HG03139 (cell line): ENCODE measurements around the gene RAD51B.
"Not testable (repeated sequence)": the region's sequence is repeated elsewhere in the genome, so short reads cannot be mapped to it uniquely, and the experiment has no call there.

Experiments
- ATAC-seq: cut with Tn5 transposase; IDR thresholded peaks from one replicate; pipeline ENCODE4 v1.9.1; 2021; ENCODE audit not compliant: unreplicated experiment

RAD51B gene

DNA sequence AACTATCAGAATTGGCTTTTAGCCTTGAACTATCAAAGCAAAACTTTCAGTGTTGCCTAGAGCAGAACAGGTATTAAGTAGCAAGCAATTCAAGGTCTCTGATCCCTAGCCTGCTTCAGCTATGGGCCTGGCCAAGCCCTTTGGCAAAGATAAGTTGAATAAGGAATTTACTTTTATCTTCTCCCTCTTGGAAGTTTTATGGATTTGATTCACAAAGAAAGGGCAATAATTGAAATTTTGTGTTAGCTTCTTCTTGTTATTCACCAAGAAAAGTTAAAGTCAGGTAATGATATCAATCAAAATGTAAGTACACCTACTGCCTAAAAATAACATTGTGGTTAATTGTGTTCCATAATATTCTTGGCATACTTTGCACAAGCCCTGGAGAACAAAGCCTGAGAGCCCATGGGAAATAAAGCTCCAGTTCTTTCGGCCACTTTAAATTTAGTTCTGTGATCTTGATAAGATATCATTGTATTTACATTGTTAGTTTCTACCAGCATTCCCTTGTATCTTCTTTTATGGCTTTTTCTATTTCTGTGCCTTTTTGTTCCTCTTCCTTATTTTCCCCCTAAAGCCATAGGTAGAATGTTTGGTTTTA is 158.0 kb downstream of the RAD51B start:
- no peak for ATAC-seq

DNA sequence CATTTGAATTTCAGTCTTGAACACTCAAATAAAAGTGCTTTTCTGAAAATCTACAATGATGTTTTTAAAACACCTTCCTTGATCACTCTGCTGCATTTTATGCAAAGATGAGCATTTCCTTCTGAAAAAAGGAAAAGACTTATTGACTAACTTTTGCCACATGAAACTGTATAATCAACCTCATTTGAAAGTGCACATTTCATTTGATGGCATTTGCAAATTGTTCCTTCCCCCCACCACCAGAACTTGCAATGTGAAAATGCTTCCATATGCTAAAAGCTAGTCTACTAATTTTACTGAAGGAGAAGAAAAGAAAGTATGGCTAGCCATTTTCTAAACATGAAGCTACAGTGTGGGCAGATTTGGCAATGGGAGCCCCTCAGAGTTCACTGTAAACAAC is 159.2 kb downstream of the RAD51B start:
- no peak for ATAC-seq

DNA sequence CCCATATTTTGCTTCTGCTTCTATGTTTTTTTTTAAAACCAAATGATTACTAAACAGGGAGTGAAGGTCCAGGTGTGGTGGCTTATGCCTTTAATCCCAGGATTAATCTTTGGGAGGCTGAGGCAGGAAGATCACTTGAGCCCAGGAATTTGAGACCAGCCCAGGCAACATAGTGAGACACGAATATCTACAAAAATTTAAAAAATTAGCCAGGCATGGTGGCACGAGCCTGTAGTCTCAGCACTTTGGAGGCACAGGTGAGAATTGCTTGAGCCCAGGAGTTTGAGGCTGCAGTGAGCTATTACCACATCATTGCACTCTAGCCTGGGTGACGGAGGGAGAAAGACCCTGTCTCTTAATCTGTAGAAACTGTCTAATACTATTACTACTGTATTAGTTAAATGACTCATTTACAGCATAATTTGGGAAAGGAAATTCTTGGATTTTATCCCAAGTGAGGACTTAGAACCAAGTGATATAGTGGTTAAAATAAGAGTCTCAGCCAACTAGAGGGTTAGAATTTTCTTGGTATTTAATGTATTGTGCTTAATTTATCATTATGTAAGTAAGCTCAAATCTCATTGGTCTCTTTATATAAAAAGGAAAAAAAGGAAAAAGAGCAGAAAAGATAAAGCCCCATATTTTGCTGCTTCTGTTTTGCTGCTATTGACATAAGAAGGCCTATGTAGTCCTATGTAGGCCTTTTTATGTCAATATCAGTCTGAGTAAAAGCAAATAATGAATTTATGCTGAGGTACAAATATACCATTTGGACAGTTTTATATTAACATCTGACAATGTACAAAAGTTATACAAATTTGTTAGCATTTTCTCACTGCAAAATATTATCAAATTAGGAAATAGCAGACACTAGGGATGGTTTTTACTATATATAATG is 163.4 kb downstream of the RAD51B start:
- ATAC-seq = no peak

DNA sequence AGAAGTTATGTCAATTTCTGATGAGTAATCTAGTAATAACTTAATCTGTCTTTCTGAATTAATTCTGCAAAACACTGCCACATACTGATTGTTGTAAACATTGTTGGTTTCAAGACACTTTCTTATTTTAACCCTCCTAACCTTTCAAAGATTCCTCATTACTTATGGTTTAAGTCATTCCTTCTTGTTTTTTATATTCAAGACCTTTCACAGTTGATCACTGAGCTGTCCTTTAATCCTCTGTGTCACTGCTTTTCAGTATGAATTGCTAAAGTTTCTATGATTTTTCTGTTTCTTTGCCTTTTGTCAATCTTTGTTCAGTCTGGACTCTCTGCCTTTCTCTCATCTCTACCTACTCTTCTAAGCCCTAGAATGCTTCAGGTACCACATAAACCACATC is 164.7 kb downstream of the RAD51B start:
- no peak for ATAC-seq

DNA sequence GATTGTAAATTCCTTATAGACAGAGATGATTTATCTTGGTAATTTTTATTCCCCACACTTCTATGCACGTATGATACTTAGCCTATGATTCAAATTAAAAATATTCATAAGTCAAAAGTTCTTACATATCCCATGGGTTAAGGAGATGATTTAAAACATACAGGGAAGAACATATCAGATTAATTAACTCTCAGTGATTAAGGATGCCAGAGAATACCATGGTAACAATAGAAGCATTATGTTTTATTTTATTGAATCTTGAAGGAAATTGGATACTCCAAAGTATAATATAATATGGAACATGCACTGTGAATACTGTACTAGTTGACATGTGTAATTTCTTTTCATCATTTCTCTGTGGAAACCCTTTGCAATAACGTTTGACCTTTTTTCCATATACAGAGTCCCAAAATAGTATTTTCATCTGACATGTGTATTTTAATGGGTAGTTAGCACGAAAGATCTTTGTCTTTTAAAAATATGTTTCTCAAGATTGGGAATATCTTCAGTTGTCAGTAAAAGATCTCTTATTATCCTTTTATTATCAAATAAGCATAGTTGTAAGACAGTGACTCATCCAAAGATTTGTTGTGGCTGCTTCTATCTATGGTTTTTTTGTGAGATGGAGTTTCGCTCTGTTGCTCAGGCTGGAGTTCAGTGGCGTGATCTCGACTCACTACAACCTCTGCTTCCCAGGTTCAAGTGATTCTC is 166.7 kb downstream of the RAD51B start:
- ATAC-seq = no peak

DNA sequence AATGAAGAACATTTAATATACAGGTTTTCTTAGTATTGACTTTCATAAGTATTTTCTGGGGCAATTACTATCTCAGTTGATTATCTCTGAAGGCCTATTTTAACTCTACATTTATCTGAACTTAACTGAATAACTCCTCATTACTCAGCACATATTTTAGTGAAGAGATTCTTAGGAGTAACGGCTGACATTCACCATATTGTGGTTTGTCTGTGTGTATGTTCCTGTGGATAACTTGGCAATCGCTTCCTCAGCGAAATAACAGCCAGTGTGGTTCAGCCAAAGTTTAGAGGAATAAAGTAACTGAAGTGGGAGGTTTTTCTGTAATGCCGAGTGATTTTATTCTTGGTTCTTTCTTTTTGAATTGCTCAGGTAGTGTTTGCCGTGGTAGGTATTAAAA is 168.0 kb downstream of the RAD51B start:
- no peak for ATAC-seq

DNA sequence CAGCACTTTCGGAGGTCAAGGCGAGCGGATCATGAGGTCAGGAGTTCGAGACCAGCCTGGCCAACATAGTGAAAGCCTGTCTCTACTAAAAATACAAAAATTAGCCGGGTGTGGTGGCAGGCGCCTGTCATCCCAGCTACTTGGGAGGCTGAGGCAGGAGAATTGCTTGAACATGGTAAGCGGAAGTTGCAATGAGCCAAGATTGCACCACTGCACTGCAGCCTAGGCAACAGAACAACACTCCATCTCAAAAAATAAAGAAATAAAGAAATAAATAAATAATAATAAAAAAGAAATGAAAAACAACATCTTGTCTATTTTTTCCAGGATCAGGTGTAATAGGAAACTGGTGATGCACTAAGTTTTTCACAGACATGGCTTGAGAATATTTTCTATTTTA is 168.6 kb downstream of the RAD51B start:
- ATAC-seq = not testable (repeated sequence)

DNA sequence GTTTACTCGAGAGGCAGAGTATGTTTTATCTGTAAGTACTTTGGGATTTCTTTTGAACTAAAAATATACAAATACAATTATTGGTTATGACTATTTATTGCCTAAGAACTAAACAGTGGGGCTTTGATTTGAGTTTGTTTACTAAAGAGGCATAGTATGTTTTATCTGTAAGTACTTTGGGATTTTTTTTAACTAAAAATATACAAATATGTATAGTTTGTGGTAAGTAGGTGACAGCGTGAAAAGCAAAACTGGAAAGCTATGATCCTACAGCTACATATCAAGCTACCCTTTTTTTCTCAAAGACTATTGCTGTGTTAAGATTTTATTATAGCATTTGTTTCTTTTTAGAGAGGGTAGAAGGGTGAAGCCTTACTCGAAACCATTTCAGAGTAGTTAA is 171.0 kb downstream of the RAD51B start:
- no peak for ATAC-seq

DNA sequence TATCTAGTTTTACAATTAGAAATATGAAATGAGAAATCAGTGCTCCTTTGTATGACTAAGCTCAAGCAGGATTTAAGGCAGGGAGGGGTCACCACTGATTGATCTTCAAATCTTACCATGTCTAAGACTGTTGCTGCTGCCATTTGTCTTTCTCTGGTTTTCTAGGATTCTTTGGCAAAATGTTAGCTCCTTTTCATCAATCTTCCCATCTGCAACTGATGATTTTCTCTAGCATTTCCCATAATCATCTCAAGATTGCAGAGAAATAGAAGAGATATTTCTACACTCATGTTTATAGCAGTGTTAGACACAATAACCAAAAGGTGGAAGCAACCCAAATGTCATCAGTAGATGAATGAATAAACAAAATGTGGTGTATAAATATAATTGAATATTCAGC is 175.0 kb downstream of the RAD51B start:
- no peak for ATAC-seq

DNA sequence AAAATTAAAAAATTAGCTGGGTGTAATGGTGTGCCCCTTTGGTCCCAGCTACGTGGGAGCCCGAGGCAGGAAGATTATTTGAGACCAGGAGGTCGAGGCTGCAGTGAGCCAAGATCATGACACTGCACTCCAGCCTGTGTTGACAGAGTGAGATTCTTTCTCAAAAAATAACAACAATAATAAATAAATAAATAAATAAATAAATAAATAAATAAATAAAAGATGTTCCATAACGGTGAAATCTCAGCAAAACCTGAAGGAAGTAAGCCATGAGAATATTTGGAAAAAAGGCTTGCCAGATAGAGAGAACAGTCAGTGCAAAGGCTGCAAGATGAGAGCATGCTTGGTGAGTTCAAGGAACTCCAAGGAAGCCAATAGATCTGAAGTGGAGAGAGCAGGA is 176.7 kb downstream of the RAD51B start:
- no peak for ATAC-seq

DNA sequence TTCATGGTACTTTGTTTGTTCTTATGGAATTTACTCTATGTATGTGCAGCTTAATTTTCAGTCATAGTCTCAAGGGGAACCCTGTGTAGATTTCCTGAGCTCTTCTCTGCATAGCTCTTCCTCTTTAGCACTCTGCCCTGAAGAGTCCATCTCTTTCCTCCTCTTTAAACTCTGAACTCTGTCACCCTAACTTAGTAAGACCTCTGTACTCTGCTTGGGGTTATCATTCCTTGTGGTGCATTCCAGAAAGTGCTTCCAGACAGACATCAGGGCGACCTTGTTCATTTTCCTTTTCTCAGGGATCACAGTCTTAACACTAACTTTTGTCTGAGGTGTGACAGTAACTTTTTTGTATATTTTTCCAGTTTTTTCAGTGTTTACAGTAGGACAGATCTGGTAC is 179.3 kb downstream of the RAD51B start:
- no peak for ATAC-seq

DNA sequence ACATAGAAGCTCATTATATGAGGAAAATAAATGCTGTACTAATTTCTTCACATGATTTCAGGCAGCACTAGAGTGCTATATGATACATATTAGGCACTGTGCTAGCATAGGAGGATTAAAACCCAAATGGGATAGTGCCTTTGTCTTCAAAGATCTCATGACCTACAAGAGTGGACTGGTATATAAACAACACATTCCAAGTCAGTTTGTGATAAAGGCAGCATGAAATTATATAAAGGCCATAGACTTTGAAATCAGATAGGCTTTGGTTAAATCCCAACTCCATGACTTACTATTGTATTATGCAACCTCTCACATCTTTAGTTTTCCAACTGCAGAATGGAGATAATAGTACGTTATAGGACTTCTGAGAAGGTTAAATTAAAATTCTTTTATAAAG is 179.7 kb downstream of the RAD51B start:
- no peak for ATAC-seq

DNA sequence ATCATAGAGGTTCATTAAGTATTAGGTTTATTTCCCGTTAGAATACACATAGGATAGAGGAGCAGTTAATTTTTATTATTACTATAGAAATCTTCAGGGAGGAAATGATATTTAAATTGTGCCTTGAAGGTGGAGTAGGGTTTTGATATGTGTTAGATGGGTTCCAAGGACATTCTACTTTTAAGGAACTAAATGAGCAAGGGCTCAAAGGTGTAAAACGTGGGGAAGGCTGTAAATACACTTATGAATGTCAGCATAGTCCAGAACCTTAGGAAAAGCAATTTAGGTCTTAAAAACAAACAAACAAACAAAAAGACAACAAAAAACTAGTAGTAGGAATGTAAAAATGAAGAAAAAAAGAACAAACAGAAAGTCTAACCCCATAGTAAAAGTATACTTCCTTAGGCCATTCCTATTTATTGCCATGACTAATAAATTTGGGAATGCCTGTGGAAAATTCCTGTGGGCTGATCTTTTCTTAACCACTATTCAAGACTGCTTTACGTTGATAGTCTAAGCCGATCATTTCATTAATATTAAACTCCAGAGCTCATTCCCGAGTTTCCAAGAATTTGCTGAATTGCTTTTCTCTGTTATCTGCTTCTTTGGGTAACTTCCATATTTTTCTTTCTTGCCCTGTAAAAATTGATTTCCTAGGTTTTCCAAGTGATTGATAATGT is 180.3 kb downstream of the RAD51B start:
- no peak for ATAC-seq

DNA sequence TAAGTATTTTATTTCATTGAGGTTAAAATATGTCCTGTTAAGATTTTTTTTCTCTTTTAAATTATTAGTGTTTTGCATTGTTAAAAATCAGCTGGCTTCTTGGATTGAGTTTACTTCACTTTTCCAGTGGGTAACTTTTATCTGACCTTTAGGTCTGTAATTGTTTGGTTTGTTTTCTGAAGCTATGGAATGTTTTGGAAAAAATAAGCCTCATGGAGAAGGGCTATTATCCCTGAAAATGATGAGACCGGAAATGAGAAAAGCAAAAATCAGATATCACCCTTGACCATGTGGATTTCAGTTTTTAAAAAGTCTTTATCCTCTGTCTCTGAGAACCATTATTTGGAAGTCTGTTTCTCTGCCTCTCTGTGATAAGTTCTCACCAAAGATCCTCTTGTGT is 180.9 kb downstream of the RAD51B start:
- no peak for ATAC-seq

DNA sequence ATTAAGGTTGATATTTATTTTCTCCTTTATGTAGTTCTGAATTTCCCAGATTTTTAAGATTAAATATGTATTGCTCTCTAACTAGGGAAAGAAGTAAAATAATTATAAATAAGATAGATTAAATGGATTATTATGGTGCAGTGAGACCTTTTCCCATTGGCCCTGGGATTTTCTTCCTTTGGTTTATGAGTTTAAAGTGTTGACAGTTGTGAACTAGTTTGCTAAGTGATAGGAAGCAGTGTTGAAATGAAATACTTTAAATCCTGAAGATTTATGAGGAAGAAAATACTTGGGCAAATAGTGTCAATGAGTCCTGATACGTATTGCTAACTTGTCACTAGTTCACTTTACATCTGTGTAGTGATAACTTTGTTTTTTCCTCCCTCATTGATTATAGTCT is 188.9 kb downstream of the RAD51B start:
- ATAC-seq = no peak

DNA sequence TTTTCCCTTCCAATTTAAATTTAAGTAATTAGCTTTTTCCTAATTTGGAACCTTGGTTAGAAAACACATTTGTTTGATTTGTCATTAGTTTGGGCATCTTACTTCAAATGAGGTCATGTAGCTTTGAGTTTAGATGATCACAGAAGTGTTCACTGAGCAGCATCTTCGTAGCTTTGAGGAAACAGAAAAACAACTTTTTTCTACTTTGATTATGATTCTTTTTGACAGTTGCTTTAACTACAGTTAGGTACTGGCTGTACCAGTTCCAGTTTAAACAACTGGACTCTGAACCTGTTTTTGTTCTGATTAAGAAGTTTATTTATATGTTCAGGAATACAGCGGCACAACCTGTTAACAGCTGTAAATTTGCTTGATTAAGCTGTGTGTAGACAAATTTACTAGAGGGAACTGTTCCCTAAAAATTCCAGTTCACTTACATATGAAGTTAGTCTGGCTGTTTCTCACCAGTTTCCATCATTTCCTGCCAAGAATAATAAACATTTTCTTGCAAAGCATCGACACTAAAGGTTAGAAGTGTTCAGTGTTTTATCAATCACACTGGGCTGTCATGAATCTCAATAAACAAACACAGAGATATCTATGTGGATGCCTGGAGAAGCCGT is 191.9 kb downstream of the RAD51B start:
- no peak for ATAC-seq

DNA sequence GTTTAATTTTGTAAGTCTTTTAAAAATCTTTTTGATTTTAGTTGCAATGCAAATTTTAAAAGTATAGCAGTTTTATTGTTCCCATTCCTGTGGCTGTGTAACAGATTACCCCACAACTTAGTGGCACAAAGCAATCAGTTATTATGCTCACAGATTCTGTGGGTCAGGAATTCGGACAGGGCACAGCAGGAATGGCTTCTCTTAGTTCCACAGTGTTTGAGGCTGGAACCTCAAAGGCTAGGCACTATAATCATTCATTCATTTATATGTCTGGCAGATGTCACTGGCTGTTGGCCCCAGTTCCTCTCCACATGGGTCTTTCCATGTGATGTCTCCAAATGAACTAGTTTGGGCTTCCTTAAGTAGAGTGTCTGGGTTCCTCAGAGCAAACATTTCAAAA is 193.3 kb downstream of the RAD51B start:
- no peak for ATAC-seq

DNA sequence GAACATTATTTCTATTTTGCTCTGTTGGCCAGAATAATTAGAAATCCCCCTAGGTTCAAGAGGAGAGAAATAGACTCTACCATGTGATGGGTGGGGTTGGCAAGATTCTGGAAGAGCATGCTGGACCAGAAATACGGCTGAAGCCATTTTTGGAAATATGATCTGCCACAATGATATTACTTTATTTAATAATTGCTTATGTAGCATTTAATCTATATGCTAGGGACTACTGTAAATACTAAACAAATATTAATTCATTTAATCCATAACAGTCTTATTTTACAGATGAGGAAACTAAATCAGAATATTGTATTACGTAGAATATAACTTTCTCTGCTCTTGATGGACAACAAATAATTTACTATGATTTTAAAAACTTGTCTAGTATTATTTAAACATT is 193.7 kb downstream of the RAD51B start:
- no peak for ATAC-seq

DNA sequence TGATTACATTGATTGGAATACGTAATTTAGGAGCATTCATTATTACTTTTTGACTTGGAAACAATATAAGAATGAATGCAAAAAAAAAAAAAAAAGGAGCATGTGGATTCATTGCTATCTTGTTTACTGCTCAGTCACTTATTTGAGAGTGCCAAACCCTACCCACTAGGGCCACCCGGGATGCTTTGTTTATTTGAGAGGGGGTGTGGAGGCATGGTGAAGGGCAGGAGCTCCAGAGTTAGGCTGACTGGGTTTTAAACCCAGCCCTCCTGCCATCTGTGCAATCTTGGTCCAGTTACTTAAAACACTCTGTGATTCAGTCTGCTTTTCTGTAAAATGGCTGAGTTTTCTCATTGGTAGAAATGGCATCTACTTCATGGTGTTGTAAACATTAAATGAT is 195.2 kb downstream of the RAD51B start:
- no peak for ATAC-seq

DNA sequence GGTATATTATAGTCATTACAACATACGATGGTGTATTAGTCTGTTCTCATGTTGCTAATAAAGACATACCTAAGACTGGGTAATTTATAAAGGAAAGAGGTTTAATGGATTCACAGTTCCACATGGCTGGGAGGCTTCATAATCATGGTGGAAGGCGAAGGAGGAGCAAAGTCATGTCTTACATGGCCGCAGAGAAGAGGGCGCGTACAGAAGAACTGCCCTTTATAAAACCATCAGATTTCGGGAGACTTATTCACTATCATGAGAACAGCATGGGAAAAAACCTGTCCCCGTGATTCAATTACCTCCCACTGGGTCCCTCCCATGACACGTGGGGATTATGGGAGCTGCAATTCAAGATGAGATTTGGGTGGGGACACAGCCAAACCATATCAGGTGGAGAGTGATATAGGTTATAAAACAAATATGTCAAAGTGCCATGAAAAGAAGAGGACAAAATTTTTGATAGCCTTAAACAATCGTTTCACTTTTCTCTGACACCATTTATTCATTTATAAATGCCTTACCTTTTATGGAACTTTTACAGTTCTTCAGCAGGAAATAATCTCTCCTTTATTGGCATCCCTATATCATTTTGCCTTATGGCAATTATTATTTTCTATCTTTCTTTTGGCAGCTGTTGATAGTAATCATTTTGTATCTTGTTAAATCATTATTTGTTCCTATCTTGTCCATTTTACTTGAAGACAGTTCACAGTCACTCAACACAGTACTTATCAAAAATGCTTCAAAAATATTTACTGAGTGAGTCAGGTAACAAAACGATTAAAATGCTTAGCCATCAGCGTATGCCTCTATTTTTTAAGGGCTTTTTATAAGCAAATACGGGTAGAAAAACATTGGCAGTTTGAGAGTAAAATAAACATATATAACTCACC is 196.0 kb downstream of the RAD51B start:
- ATAC-seq = no peak
